Trophoblast cell (in vitro differentiated cells and primary cell): ENCODE measurements around the gene USP43.

Experiments used
- DNase-seq, 2 donors: peaks; one replicate each; pipeline ENCODE4 v3.0.0-alpha.2; 2016
- H2AFZ ChIP-seq: 2 replicates; pipeline ENCODE4 v1.6.1; 2013; ENCODE audit warnings: low read length, moderate library complexity, mild to moderate bottlenecking; ENCODE audit not compliant: insufficient read depth, poor library complexity
- H2AK5ac ChIP-seq: 2 replicates; pipeline ENCODE4 v1.6.1; 2013; ENCODE audit warnings: mild to moderate bottlenecking, low read length
- H2BK120ac ChIP-seq: 2 replicates; pipeline ENCODE4 v1.6.1; 2013; ENCODE audit warnings: low read length, mild to moderate bottlenecking, moderate library complexity; ENCODE audit not compliant: insufficient read depth, poor library complexity
- H2BK12ac ChIP-seq: 2 replicates; pipeline ENCODE4 v1.6.1; 2013; ENCODE audit warnings: mild to moderate bottlenecking, low read length, moderate library complexity
- H2BK5ac ChIP-seq: 2 replicates; pipeline ENCODE4 v1.6.1; 2013; ENCODE audit warnings: low read length, low read depth, moderate library complexity, mild to moderate bottlenecking; ENCODE audit not compliant: poor library complexity
- H3K14ac ChIP-seq: 2 replicates; pipeline ENCODE4 v1.6.1; 2013; ENCODE audit warnings: mild to moderate bottlenecking, low read length
- H3K18ac ChIP-seq: 2 replicates; pipeline ENCODE4 v1.6.1; 2013; ENCODE audit warnings: mild to moderate bottlenecking, low read length
- H3K23ac ChIP-seq: 2 replicates; pipeline ENCODE4 v1.6.1; 2013; ENCODE audit warnings: low read length
- H3K27ac ChIP-seq: 2 replicates; pipeline ENCODE4 v1.5.1; 2013; ENCODE audit warnings: low read depth, mild to moderate bottlenecking, inconsistent platforms, low read length, moderate library complexity
- H3K27me3 ChIP-seq: 2 replicates; pipeline ENCODE4 v1.6.1; 2013; ENCODE audit warnings: inconsistent platforms, mild to moderate bottlenecking, low read length, moderate library complexity; ENCODE audit not compliant: insufficient read depth
- H3K36me3 ChIP-seq, 2 experiments: 1 replicate in 1 of 2; 2 replicates in 1 of 2; pipeline ENCODE4 v1.6.1; 2013; ENCODE audit warnings: low read length in 2 of 2, mild to moderate bottlenecking in 2 of 2, moderate library complexity in 1 of 2; ENCODE audit not compliant: insufficient read depth in 2 of 2, control insufficient read depth in 1 of 2
- H3K4ac ChIP-seq: 2 replicates; pipeline ENCODE4 v1.6.1; 2013; ENCODE audit warnings: low read depth, mild to moderate bottlenecking, low read length, moderate library complexity
- H3K4me1 ChIP-seq, 2 experiments: 1 replicate in 1 of 2; 2 replicates in 1 of 2; pipeline ENCODE4 v1.6.1; 2013; ENCODE audit warnings: low read length in 2 of 2, mild to moderate bottlenecking in 2 of 2, moderate library complexity in 1 of 2; ENCODE audit not compliant: insufficient read depth in 2 of 2, control insufficient read depth in 1 of 2
- H3K4me2 ChIP-seq: 2 replicates; pipeline ENCODE4 v1.6.1; 2013; ENCODE audit warnings: inconsistent platforms, mild to moderate bottlenecking, low read length, moderate library complexity
- H3K4me3 ChIP-seq: 2 replicates; pipeline ENCODE4 v1.5.1; 2013; ENCODE audit warnings: mild to moderate bottlenecking, low read depth, low read length, inconsistent platforms
- H3K79me1 ChIP-seq: one replicate; pipeline ENCODE4 v1.6.1; 2013; ENCODE audit warnings: low read length
- H3K79me2 ChIP-seq: 2 replicates; pipeline ENCODE4 v1.6.1; 2013; ENCODE audit warnings: low read length, mild to moderate bottlenecking; ENCODE audit not compliant: control insufficient read depth, insufficient read depth, poor library complexity
- H3K9ac ChIP-seq: 2 replicates; pipeline ENCODE4 v1.6.1; 2013; ENCODE audit warnings: mild to moderate bottlenecking, low read length
- H3K9me3 ChIP-seq: 2 replicates; pipeline ENCODE4 v1.6.1; 2013; ENCODE audit warnings: low read depth, mild to moderate bottlenecking, control low read depth, inconsistent platforms, low read length; ENCODE audit not compliant: insufficient read depth
- H4K12ac ChIP-seq: 2 replicates; pipeline ENCODE4 v1.6.1; 2013; ENCODE audit warnings: low read depth, mild to moderate bottlenecking, low read length, moderate library complexity
- H4K8ac ChIP-seq: 2 replicates; pipeline ENCODE4 v1.6.1; 2013; ENCODE audit warnings: low read depth, mild to moderate bottlenecking, low read length, moderate library complexity
- H4K91ac ChIP-seq: one replicate; pipeline ENCODE4 v1.6.1; 2013; ENCODE audit warnings: low read depth, mild to moderate bottlenecking, low read length, moderate library complexity
- WGBS: extraction: QIAGEN DNeasy Blood & Tissue Kit; methylation state at CpG from one replicate; pipeline ENCODE4 v1.1.7; 2013; ENCODE audit warnings: missing lambda C conversion rate; ENCODE audit not compliant: insufficient read length, insufficient coverage; ENCODE audit errors: extremely low coverage; 5-methylcytosine and 5-hydroxymethylcytosine counted together

Gene USP43

GRCh38 chr17:9769036-9769695 is 123.8 kb downstream of the USP43 start:
- Histone ChIP-seq H3K9me3 (no peaks in the 10 kb centered on the region), H3K18ac (no peak overlapping the region), H3K79me2 (no peaks in the 10 kb centered on the region), H2BK12ac (no peak overlapping the region), H3K4me3 (no peak overlapping the region), H4K12ac (no peak overlapping the region), H4K91ac (no peak overlapping the region), H3K4me2 (no peak overlapping the region), H3K36me3 (no peaks in the 10 kb centered on the region), H4K8ac (no peak overlapping the region), H2BK120ac (no peak overlapping the region), H3K79me1 (no peaks in the 10 kb centered on the region), H3K14ac (no peak overlapping the region), H3K23ac (no peak overlapping the region), H3K4ac (no peak overlapping the region), H2BK5ac (no peak overlapping the region), H2AK5ac (peak overlapping the region; percentile 4), H3K4me1 (no peaks in the 10 kb centered on the region), H3K9ac (no peak overlapping the region), H2AFZ (no peak overlapping the region), H3K27me3 (no peaks in the 10 kb centered on the region), H3K27ac (no peak overlapping the region)
- no peak for DNase-seq
- WGBS = no CpG with 5 or more reads among the region's 15 CpGs

- H3K14ac ChIP-seq = no peak overlapping the region
- H3K4me3 ChIP-seq = no peak overlapping the region
- no peak overlapping the region for H3K4ac ChIP-seq
- no peak overlapping the region for H2AK5ac ChIP-seq
- H3K27ac ChIP-seq = no peak overlapping the region
- H4K8ac ChIP-seq = no peak overlapping the region
- H4K91ac ChIP-seq = no peak overlapping the region
- H2BK12ac ChIP-seq = no peak overlapping the region
- no peaks in the 10 kb centered on the region for H3K79me2 ChIP-seq
- no peak for DNase-seq
- no peaks in the 10 kb centered on the region for H3K27me3 ChIP-seq
- H4K12ac ChIP-seq = no peak overlapping the region
- H3K9ac ChIP-seq = no peak overlapping the region
- H3K4me2 ChIP-seq = no peak overlapping the region
- no peaks in the 10 kb centered on the region for H3K36me3 ChIP-seq
- no CpG with 5 or more reads among the region's 27 CpGs for WGBS
- H2BK120ac ChIP-seq = no peak overlapping the region
- H3K23ac ChIP-seq = no peak overlapping the region
- no peak overlapping the region for H3K18ac ChIP-seq
- H3K9me3 ChIP-seq = no peaks in the 10 kb centered on the region
- no peaks in the 10 kb centered on the region for H3K79me1 ChIP-seq
- H3K4me1 ChIP-seq = no peaks in the 10 kb centered on the region
- no peak overlapping the region for H2BK5ac ChIP-seq
- H2AFZ ChIP-seq = no peak overlapping the region
Observed at GRCh38 chr17:9771465-9771864, 126.1 kb downstream of the USP43 start.

DNA sequence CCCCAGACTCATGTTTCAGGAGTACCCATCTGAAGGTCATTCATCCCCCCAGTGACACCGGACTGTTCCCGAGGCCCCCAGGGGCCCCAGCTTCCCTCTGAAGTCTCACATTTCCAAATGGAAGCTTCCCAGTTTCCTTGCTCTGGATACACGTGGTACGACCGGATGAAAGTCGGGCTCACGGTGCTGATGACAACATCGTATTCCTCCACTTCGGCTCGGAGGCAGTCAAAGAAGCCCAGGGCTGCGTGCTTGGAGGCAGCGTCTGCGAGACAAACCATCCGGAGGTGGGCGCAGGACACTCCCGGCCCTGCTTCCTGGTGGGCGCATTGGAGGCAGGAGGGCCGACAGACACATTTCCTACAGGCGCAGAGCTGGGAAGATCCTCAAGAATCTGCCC is 127.3 kb downstream of the USP43 start:
- Histone ChIP-seq H3K4me2 (no peak overlapping the region), H3K4ac (no peak overlapping the region)
- WGBS = no CpG with 5 or more reads among the region's 19 CpGs

DNA sequence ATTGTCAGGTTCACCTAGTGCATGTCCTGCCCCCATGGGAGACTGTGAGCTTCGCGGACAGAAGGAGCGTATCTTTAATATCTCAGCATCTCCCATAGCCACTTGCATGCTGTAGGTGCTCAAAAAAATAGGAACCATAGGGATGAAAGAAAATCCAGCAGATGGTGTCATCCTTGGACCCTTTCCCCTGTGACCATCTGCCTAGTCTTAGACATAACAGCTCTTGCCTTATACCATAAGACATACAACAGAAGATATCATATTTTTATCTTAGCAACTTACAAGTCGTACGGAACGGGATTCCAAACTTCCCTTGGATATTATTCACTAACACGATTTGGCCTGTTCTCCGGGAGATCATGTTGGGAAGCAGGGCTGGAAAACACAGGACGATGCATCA is 131.6 kb downstream of the USP43 start:
- H4K91ac ChIP-seq = no peak overlapping the region
- H2BK5ac ChIP-seq = no peak overlapping the region
- H3K18ac ChIP-seq = no peak overlapping the region
- no peaks in the 10 kb centered on the region for H3K4me1 ChIP-seq
- no peak overlapping the region for H4K12ac ChIP-seq
- no peak overlapping the region for H3K4me3 ChIP-seq
- no peak overlapping the region for H3K14ac ChIP-seq
- H3K79me1 ChIP-seq = no peaks in the 10 kb centered on the region
- no peak overlapping the region for H2BK120ac ChIP-seq
- H3K4ac ChIP-seq = no peak overlapping the region
- H4K8ac ChIP-seq = no peak overlapping the region
- WGBS = no CpG with 5 or more reads among the region's 9 CpGs
- H3K23ac ChIP-seq = no peak overlapping the region
- H2AK5ac ChIP-seq = no peak overlapping the region
- no peak overlapping the region for H3K4me2 ChIP-seq
- H3K27me3 ChIP-seq = no peaks in the 10 kb centered on the region
- no peaks in the 10 kb centered on the region for H3K79me2 ChIP-seq
- no peak overlapping the region for H2AFZ ChIP-seq
- H3K9ac ChIP-seq = no peak overlapping the region
- H3K9me3 ChIP-seq = peaks cover 2% of the 10 kb centered on the region
- DNase-seq = no peak
- H3K27ac ChIP-seq = no peak overlapping the region
- H2BK12ac ChIP-seq = no peak overlapping the region
- no peaks in the 10 kb centered on the region for H3K36me3 ChIP-seq

More for the DNA sequence above, 127.3 kb downstream of the USP43 start:
- Histone ChIP-seq H3K9me3 (peaks cover 2% of the 10 kb centered on the region), H3K4me3 (no peak overlapping the region), H4K12ac (no peak overlapping the region), H3K9ac (no peak overlapping the region), H4K91ac (no peak overlapping the region), H3K79me1 (no peaks in the 10 kb centered on the region), H2AK5ac (no peak overlapping the region), H3K36me3 (no peaks in the 10 kb centered on the region), H3K27me3 (no peaks in the 10 kb centered on the region), H2BK12ac (no peak overlapping the region), H3K23ac (no peak overlapping the region), H3K18ac (no peak overlapping the region), H2AFZ (no peak overlapping the region), H3K79me2 (no peaks in the 10 kb centered on the region), H4K8ac (no peak overlapping the region), H3K4me1 (no peaks in the 10 kb centered on the region), H2BK5ac (no peak overlapping the region), H2BK120ac (no peak overlapping the region), H3K14ac (no peak overlapping the region), H3K27ac (no peak overlapping the region)
- no peak for DNase-seq
